ENCODE measurements around the gene ZBTB1. TPM values are rescaled to one million over a fixed set of nuclear protein-coding genes. Genes with fewer than 3 reads are reported as not detected.

The ZBTB1 gene, protein sequence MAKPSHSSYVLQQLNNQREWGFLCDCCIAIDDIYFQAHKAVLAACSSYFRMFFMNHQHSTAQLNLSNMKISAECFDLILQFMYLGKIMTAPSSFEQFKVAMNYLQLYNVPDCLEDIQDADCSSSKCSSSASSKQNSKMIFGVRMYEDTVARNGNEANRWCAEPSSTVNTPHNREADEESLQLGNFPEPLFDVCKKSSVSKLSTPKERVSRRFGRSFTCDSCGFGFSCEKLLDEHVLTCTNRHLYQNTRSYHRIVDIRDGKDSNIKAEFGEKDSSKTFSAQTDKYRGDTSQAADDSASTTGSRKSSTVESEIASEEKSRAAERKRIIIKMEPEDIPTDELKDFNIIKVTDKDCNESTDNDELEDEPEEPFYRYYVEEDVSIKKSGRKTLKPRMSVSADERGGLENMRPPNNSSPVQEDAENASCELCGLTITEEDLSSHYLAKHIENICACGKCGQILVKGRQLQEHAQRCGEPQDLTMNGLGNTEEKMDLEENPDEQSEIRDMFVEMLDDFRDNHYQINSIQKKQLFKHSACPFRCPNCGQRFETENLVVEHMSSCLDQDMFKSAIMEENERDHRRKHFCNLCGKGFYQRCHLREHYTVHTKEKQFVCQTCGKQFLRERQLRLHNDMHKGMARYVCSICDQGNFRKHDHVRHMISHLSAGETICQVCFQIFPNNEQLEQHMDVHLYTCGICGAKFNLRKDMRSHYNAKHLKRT
- 55.6 and 70.3 TPM in 2 replicates for total RNA-seq

DNA sequence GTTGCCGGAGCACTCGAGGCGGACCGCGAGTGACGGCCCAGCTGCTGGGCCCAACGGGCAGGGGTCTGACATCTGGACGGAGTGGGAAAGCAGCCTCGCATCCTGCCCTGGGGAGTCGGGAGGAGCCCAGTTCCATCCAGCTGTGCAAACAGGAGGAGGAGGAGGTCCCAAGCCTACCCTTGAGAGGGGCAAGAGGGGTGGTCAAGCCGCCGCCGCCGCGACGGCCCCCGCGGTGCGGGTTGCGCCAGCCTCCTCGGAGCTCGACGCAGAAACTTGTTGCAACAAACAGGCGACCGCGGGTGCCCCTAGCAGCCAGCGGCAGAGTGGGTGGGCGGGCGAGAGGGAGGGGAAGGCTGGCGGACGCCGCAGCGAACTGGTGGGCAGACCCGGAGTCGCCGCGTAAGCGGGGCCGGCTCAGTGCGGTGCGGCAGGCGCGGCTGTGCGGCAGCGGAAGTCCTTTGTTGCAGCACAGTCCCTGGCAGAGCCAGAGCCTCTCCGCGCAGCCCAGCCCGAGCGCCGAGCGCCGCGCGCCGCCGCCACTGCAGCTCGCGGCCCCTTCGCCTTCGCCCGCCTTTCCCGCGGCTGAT is at the start of gene ZBTB1:
Gene ZBTB1, plus strand, starts transcription at position 461 of the 587 bp plus-strand sequence. CDS start 16,735 bp downstream, outside the sequence.

DNA sequence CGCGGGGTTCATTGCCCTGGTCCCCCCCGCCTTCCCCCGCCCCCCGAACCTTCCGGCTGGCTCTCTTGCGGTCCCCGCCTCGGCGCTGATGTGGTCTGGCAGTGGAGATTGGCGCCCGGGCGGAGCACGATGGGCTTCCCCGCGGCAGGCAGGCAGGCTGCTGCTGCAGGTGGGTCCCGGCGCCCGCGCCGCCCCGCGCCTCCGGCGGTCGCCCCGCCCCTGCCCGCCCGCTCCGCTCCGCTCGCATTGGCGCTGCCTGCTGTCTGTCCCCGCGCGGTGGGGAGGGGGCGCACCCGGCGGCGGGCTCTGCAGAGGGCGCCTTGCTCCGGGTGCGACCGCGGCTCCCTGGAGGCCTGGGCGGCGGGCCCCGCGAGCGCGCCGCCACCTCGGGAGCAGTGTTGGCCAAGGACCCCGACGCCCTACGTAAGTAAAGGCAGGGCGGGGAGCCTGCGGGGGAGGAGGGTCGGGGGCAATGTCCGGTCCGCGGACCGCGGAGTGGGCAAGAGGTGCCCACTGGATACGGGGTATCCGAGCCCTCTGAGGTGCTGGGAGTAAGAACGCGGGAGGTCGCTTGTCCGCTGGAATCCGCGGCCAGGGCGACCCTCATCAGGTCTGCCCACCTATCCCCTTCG is 39.3 kb upstream of the ZBTB1 start, which contains the start of gene AKAP5:
Gene AKAP5, plus strand, starts transcription at position 309 of the 632 bp plus-strand sequence. CDS start 2,896 bp downstream, outside the sequence.

DNA sequence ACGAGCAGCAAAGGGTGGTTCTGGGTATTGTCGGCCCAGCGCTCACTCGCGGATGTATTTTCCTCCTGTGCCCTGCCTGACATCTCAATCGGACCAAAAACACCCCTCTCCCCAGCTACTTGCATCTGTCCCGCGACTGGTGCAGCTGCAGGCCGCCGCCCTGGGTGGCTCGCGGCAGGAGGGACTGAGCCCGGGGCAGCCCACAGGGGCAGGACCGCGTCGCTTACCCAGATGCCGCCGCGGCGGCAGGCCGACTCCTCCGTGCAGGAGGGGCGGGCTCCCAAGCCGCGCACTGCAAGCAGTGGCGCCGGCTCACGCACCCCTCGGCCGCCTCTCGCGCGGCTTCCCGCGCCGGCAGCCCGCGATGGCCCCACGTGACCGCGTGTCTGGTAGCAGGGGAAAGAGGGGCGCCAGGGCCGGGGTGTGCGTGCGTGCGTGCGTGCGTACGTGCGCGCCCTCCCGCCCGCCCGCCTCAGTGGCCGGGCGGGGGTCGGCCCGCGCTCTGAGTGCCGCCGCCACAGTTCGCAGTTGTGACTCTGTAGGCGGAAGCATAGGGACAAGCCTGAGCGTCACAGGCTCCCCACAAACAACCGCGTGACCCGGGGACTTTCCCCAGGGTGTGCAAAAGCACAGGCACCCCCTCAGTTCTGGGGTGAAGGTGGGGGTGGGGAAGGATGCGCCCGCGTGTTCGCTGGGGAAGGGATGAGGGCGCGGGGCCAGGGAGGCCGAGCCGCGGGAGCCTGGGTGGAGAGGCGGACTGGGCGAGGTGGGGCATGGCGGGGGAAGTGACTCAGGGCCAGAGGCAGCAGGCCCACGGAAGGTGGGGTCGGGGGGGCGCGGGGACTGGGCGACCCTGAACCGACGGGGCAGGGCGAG is 898 bp upstream of the ZBTB1 start, which contains the start of gene ZBTB25:
Gene ZBTB25, minus strand, starts transcription at position 405 of the 876 bp plus-strand sequence. CDS start 13,305 bp downstream, outside the sequence.

DNA sequence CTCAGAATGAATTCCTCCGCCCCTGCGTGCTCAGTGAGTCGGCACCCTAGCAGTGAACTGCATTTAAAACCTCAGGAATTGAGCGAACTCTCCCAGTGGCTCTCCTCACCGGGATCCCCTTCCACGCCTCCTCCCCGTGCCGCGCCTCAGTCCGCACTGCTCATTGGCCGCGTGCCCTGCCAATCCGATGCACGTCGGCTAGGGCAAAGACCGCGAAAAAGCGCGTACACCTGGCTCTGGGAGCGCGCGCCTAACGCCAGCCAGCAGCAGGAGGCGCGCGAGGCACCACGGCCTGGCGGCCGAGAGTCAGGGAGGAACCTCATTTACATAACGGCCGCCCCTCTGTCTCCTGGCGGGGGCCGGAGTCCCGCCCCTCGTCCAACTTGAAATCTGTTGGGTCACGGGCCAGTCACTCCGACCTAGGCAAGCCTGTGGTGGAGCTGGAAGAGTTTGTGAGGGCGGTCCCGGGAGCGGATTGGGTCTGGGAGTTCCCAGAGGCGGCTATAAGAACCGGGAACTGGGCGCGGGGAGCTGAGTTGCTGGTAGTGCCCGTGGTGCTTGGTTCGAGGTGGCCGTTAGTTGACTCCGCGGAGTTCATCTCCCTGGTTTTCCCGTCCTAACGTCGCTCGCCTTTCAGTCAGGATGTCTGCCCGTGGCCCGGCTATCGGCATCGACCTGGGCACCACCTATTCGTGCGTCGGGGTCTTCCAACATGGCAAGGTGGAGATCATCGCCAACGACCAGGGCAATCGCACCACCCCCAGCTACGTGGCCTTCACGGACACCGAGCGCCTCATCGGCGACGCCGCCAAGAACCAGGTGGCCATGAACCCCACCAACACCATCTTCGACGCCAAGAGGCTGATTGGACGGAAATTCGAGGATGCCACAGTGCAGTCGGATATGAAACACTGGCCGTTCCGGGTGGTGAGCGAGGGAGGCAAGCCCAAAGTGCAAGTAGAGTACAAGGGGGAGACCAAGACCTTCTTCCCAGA is 35.9 kb downstream of the ZBTB1 start, which contains the start of gene HSPA2:
Gene HSPA2, plus strand, starts transcription at position 534 of the 995 bp plus-strand sequence. Its CDS starts 109 bp downstream, at position 643.

DNA sequence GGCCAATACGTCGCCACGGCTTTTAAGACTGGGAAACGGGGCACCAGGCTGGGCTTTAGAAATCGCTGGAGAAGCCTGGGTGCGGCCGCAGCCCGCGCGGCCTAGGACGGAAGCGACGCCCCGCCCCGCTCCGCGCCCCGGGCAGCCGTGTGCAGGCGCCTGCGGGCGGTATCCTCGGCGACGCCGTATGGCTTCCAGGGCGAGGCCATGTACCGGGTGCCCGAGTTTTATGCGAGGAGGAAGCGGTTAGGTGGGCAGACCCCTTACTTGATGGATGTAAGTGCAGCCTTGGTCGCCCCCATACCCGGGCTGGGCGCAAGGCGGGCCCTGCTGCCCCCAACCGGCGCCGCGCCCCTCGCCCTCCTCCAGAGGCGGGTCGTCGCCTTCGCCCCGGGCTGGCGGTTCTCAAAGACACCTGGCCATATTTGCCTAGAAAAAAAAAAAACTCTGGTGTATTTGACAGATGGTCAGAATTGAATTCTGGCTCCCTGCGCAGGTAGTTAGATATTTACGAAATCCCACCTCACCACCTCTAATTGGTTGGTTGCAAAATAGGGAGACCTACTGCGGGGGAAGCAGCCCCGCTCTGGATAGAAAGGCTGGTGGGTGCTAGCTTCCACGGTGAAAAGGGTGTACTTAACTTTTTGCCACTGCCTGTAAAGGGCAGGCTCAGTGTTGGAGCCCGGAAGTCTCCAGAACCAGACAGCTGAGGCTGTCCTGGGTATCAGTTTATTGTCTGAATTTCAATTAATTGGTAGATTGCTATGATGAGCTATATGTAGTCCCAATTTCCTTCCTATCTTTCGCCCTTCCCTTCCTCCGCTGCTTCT is 45.4 kb downstream of the ZBTB1 start, which contains the start of gene PPP1R36:
Gene PPP1R36, plus strand, starts transcription at position 171 of the 830 bp plus-strand sequence. Its CDS starts 37 bp downstream, at position 208.

Small RNA genes lying within 50 kb of the gene (small RNA-seq; reads per million reads assigned to genes)
- gene AL049869.4: not detected

Other genes with a start within 250 kb of the ZBTB1 start
- gene ESR2, start 210.4 kb upstream of the ZBTB1 start, total RNA-seq: under 0.01 and 0.12 TPM in 2 replicates
- gene MTHFD1, start 116.4 kb upstream of the ZBTB1 start, total RNA-seq: 34.6 and 45.6 TPM in 2 replicates
- gene AKAP5, start 39.3 kb upstream of the ZBTB1 start, total RNA-seq: 0.36 and 0.65 TPM in 2 replicates
- gene ZBTB25, start 932 bp upstream of the ZBTB1 start, total RNA-seq: 6.2 and 8.3 TPM in 2 replicates
- gene HSPA2, start 36.0 kb downstream of the ZBTB1 start, total RNA-seq: 29.2 and 30.2 TPM in 2 replicates
- 1.8 and 2.9 TPM in 2 replicates for gene PPP1R36, start 45.2 kb downstream of the ZBTB1 start, total RNA-seq
- 5.8 and 6.5 TPM in 2 replicates for gene PLEKHG3, start 199.7 kb downstream of the ZBTB1 start, total RNA-seq